ENCODE results near the gene ANKRD1. TPM values are rescaled to one million over a fixed set of nuclear protein-coding genes. Genes with fewer than 3 reads are reported as not detected.

Gene ANKRD1
- total and polyA plus RNA-seq, 2 donors (not counting 3 experiments of a cell fraction or from before 2014, with no cell fraction given) = 593 to 664 TPM

GRCh38 chr10:90937645-90938258, 16.9 kb upstream of the ANKRD1 start:
- Histone ChIP-seq H3K27me3 (ENCODE audit: control insufficient read depth in 2 of 2, insufficient read depth in 2 of 2, low read length in 2 of 2) (no peaks in the 10 kb centered on the region), H3K9me1 (replicated peaks; ENCODE audit: control insufficient read depth, extremely low read depth, insufficient read depth, low read length) (no peaks in the 10 kb centered on the region), H3K4me3 (replicated peaks in 1 of 3; ENCODE audit: insufficient read depth in 1 of 3, low read depth in 1 of 3, low read length in 3 of 3) (no peak overlapping the region), H3K4me2 (ENCODE audit: insufficient read depth, low read length) (peak overlapping the region; percentile 45), H3K79me2 (ENCODE audit: control insufficient read depth, insufficient read depth, low read length) (no peaks in the 10 kb centered on the region), H3K4me1 (ENCODE audit: control insufficient read depth, extremely low read depth, insufficient read depth, low read length) (peaks cover 33% of the 10 kb centered on the region), H3K36me3 (ENCODE audit: control insufficient read depth in 2 of 2, extremely low read depth in 1 of 2, insufficient read depth in 2 of 2, low read length in 2 of 2) (no peaks in the 10 kb centered on the region), H3K27ac (ENCODE audit: insufficient read depth, low read depth, low read length) (peak overlapping the region; percentile 1), H2AFZ (ENCODE audit: low read depth, low read length) (peak overlapping the region; percentile 63), H4K20me1 (replicated peaks; ENCODE audit: control insufficient read depth, extremely low read depth, insufficient read depth, low read length) (no peaks in the 10 kb centered on the region), H3K9me3 (replicated peaks; ENCODE audit: control insufficient read depth, insufficient read depth, low read length) (no peaks in the 10 kb centered on the region), H3K9ac (replicated peaks; ENCODE audit: extremely low read depth, insufficient read depth, low read length) (no peak overlapping the region)
- ChIA-PET CTCF (interaction anchor here (1.2 to 1.8 kb wide), 3 partner anchors 17 to 26 kb away, joined by 3 to 4 read pairs (median 3); partner anchors contain the start of gene ANKRD1), POLR2A (no interaction called here)
- intact Hi-C loops (cut with micrococcal nuclease) (loop anchor here (2.0 kb wide), 1 partner anchor 17 kb away; the partner anchor contains the start of gene ANKRD1), dilution Hi-C loops (cut with MboI; ENCODE audit: extremely low pct_ligation_motif_present, low sequenced_read_pairs) (no loop called here)
- TF ChIP-seq MYC (IDR thresholded peaks at IDR 0.05; ENCODE audit: low read depth, low read length) = no peak
- TF ChIP-seq CTCF (IDR thresholded peaks at IDR 0.05; ENCODE audit: extremely low read depth in 1 of 2, insufficient read depth in 1 of 2, low read depth in 1 of 2, low read length in 2 of 2) = no peak
- TF ChIP-seq POLR2AphosphoS5 (IDR thresholded peaks at IDR 0.05; ENCODE audit: insufficient read depth, low read depth, low read length) = no peak
- no peak for TF ChIP-seq FOS (IDR thresholded peaks at IDR 0.05; ENCODE audit: borderline replicate concordance, insufficient read depth, low read length)
- peak; percentile 73 for TF ChIP-seq JUN (IDR thresholded peaks at IDR 0.05; ENCODE audit: borderline replicate concordance, insufficient read depth, insufficient read length, low read depth)
- DNase-seq (ENCODE audit: low read depth, low spot score) (peak; percentile 25), FAIRE-seq (peak; percentile 86)
- BruUV-seq (replicated peaks) = TSS peak; percentile 8
